ENCODE results near the gene SLC2A1.

DNA sequence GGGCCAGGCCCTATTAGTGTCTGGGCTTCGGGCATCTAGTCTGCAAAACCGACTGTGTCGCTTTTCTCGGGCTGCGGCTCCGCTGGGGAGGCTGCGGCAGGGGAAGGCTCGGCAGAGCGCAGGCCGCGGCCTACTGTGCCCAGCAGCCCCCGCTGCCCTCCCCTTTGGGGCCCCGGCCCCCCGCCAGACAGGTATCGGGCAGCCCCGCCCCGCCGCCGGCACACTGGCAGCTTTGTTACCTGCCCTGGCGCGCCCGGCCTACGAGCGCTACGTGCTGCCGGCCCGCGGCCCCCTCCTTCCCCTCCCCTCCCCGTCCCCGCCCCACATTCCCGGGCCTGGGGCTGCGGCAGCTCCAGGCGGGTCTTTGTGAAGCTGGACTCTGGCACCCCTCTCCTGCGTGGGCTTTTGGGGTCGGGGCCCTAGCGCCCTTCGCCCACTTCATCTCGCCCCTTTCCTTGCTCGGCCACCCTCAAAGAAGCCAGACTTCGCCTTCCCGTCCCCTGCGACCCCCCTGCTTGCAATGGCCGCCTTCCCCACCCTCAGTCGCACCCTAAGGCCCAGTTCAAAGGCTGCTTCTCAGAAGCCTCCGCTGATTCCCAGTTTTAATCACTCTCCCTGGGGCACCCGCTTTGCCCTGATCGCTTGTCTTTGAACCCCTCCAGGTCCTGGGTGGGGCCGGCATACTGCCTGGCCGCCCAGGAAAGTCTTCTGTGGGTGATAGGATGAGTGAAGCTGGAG, 48.9 kb upstream of the SLC2A1 start:
- TF ChIP-seq, protein P1, sequence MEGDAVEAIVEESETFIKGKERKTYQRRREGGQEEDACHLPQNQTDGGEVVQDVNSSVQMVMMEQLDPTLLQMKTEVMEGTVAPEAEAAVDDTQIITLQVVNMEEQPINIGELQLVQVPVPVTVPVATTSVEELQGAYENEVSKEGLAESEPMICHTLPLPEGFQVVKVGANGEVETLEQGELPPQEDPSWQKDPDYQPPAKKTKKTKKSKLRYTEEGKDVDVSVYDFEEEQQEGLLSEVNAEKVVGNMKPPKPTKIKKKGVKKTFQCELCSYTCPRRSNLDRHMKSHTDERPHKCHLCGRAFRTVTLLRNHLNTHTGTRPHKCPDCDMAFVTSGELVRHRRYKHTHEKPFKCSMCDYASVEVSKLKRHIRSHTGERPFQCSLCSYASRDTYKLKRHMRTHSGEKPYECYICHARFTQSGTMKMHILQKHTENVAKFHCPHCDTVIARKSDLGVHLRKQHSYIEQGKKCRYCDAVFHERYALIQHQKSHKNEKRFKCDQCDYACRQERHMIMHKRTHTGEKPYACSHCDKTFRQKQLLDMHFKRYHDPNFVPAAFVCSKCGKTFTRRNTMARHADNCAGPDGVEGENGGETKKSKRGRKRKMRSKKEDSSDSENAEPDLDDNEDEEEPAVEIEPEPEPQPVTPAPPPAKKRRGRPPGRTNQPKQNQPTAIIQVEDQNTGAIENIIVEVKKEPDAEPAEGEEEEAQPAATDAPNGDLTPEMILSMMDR (IDR thresholded peaks at IDR 0.05; ENCODE audit: low read depth, low read length, poor library complexity, severe bottlenecking): no peak
- TF ChIP-seq EZH2phosphoT487 (IDR thresholded peaks at IDR 0.05; ENCODE audit: borderline replicate concordance, low read length): no peak

Data from DOHH2 (cell line).